Kidney (tissue), 14 donors: Measurements from ENCODE around the gene PTPRO. TPM values are rescaled to one million over a fixed set of nuclear protein-coding genes. Genes with fewer than 3 reads are reported as not detected.
A peak's percentile ranks its signal among the peaks of the same experiment; 100 is the strongest.

Experiments used
- DNase-seq, 5 donors: peaks; one replicate each; pipeline ENCODE4 v3.0.0-alpha.2; 2013 to 2020
- FAIRE-seq: peaks from 2 replicates; lab custom pipeline; 2012; peaks lifted over from hg19 to GRCh38; lab: Jason Lieb, UNC
- H3K27ac ChIP-seq, 2 donors: one replicate each; pipeline ENCODE4 v1.7.0; 2013; ENCODE audit warnings: low read depth in 2 of 2, low read length in 2 of 2, inconsistent platforms in 1 of 2
- H3K27me3 ChIP-seq: one replicate; pipeline ENCODE4 v1.7.1; 2013; ENCODE audit warnings: low read length, inconsistent platforms; ENCODE audit not compliant: control insufficient read depth, insufficient read depth
- H3K36me3 ChIP-seq, 3 donors: one replicate each; pipeline versions ENCODE4 v1.7.0 to v1.7.1; 2013; ENCODE audit warnings: low read length in 3 of 3, control low read depth in 1 of 3, inconsistent platforms in 1 of 3; ENCODE audit not compliant: insufficient read depth in 3 of 3, control insufficient read depth in 2 of 3
- H3K4me1 ChIP-seq, 3 donors: one replicate each; pipeline versions ENCODE4 v1.7.0 to v1.7.1; 2013; ENCODE audit warnings: low read length in 3 of 3, inconsistent platforms in 1 of 3, low read depth in 1 of 3; ENCODE audit not compliant: control insufficient read depth in 2 of 3, insufficient read depth in 2 of 3
- H3K4me3 ChIP-seq, 3 donors: one replicate each; pipeline versions ENCODE4 v1.7.0 to v1.8.1; 2013; ENCODE audit warnings: low read length in 3 of 3, control low read depth in 1 of 3, inconsistent platforms in 1 of 3
- H3K9ac ChIP-seq, 3 donors: one replicate each; pipeline versions ENCODE4 v1.7.0 to v1.7.1; 2013; ENCODE audit warnings: low read length in 3 of 3, control low read depth in 1 of 3, inconsistent platforms in 1 of 3
- H3K9me3 ChIP-seq, 3 donors: one replicate each; pipeline versions ENCODE4 v1.7.0 to v1.7.1; 2013; ENCODE audit warnings: low read length in 3 of 3, control low read depth in 1 of 3, inconsistent platforms in 1 of 3; ENCODE audit not compliant: control insufficient read depth in 2 of 3, insufficient read depth in 1 of 3
- intact Hi-C: fragments of 100-400 bp; cut with DNase I; formaldehyde crosslinking; loops from one replicate; pipeline ENCODE4 v1.11.1; 2022
- polyA plus RNA-seq: library from polyadenylated mRNA; stranded (reverse); fragments of 350-450 nt; fragmentation: Illumina TruSeq; extraction: RNeasy Lipid Tissue Mini Kit (QIAGEN cat#74804); gene quantifications from one replicate; pipeline ENCODE4 v1.2.3, GENCODE V29; 2014; ENCODE audit warnings: low read depth, low replicate concordance; ENCODE audit not compliant: insufficient read depth
- total RNA-seq: library from RNA; stranded (reverse); fragmentation: NEBNext Ultra II Directional; extraction: Animal tissue kit (Norgen Biotek cat#: 25700); gene quantifications from one replicate; pipeline ENCODE4 v1.2.1, GENCODE V29; 2021
- TF ChIP-seq, protein P1 (sequence below): IDR thresholded peaks from 3 replicates; pipeline ENCODE4 v1.5.1; 2012; ENCODE audit warnings: mild to moderate bottlenecking, moderate library complexity, borderline replicate concordance; ENCODE audit not compliant: insufficient read depth; ENCODE audit errors: extremely low read depth
- donor health status: control.
- donor health status: control.
- donor health status: control.
- donor health status: control.
- donor health status: control.
- donor health status: DM: yes; HTN: yes; CAD: no.
- donor health status: Normal renal cell carcinoma (clear cell type).

PTPRO gene
- total and polyA plus RNA-seq, 2 donors from 2014 or later, result 4.6 to 44.0 TPM

DNA sequence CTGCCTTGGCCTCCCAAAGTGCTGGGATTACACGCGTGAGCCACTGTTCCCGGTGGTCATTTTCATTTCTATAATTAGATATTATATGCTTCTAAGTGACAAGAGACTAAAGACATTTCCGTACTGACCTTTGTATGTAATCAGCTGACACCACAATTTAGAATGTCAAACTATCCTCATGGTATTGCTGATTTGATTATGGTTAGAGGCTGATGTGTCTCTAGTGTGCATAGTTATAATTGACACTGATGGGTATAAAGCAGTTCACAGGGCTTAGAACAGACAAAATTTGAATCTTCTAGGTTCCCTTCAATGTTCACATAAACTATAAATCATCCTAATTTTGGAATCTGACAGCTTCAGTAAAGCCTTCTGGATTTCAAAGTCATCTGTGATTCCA, 192.7 kb downstream of the PTPRO start:
- H3K9ac ChIP-seq, result no peak overlapping the region
- H3K4me1 ChIP-seq, result no peaks in the 10 kb centered on the region
- TF ChIP-seq, protein P1, sequence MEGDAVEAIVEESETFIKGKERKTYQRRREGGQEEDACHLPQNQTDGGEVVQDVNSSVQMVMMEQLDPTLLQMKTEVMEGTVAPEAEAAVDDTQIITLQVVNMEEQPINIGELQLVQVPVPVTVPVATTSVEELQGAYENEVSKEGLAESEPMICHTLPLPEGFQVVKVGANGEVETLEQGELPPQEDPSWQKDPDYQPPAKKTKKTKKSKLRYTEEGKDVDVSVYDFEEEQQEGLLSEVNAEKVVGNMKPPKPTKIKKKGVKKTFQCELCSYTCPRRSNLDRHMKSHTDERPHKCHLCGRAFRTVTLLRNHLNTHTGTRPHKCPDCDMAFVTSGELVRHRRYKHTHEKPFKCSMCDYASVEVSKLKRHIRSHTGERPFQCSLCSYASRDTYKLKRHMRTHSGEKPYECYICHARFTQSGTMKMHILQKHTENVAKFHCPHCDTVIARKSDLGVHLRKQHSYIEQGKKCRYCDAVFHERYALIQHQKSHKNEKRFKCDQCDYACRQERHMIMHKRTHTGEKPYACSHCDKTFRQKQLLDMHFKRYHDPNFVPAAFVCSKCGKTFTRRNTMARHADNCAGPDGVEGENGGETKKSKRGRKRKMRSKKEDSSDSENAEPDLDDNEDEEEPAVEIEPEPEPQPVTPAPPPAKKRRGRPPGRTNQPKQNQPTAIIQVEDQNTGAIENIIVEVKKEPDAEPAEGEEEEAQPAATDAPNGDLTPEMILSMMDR, result no peak
- H3K27ac ChIP-seq, result no peak overlapping the region
- FAIRE-seq, result no peak
- intact Hi-C loops, result no loop called here
- DNase-seq, result no peak
- H3K4me3 ChIP-seq, result no peak overlapping the region
- no peaks in the 10 kb centered on the region for H3K27me3 ChIP-seq
- no peaks in the 10 kb centered on the region for H3K9me3 ChIP-seq
- H3K36me3 ChIP-seq, result no peaks in the 10 kb centered on the region

DNA sequence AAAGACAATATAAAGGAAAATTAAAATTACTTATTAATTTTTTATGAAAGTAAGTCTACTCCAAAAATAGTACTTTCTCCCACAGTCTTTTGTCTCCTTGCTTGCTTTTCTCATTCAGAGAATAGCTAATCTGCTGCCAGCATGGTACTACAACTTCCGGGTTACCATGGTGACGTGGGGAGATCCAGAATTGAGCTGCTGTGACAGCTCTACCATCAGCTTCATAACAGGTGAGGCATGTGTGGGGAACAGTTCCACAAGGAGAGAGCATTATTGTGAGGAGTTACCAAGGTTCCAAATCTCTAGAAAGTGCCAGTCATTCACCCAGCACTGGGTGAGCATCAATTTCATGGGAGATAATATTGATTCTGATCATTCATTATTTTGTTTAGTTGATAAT, 197.8 kb downstream of the PTPRO start:
- Histone ChIP-seq H3K9me3 (no peaks in the 10 kb centered on the region), H3K27me3 (no peaks in the 10 kb centered on the region), H3K36me3 (no peaks in the 10 kb centered on the region), H3K9ac (no peak overlapping the region), H3K27ac (no peak overlapping the region), H3K4me1 (no peaks in the 10 kb centered on the region), H3K4me3 (no peak overlapping the region)
- intact Hi-C loops, result no loop called here
- FAIRE-seq (no peak), DNase-seq (no peak)
- TF ChIP-seq, protein P1, result no peak

DNA sequence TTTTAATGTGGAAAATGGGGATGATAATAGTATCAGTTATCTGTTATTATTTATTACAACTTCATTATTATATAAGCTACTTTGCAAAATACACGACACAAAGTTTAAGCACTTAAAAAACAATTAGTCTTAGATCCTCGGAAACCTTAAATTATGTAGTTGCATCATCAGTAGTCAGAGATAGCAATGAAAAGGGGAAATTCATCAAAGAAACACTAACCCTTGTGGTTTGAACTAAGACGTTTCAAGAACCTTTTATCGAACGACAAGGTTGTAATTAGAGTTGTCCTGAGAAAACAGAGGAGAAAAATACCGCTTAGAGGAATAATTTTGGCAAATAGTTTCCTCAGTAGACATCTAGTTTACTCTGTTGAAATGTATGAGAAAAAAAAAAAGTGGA, 198.5 kb downstream of the PTPRO start:
- Histone ChIP-seq H3K4me3 (no peak overlapping the region), H3K27ac (no peak overlapping the region), H3K4me1 (no peaks in the 10 kb centered on the region), H3K9ac (no peak overlapping the region), H3K36me3 (no peaks in the 10 kb centered on the region), H3K27me3 (no peaks in the 10 kb centered on the region), H3K9me3 (no peaks in the 10 kb centered on the region)
- no peak for DNase-seq
- no peak for FAIRE-seq
- TF ChIP-seq, protein P1, result no peak
- intact Hi-C loops, result no loop called here

DNA sequence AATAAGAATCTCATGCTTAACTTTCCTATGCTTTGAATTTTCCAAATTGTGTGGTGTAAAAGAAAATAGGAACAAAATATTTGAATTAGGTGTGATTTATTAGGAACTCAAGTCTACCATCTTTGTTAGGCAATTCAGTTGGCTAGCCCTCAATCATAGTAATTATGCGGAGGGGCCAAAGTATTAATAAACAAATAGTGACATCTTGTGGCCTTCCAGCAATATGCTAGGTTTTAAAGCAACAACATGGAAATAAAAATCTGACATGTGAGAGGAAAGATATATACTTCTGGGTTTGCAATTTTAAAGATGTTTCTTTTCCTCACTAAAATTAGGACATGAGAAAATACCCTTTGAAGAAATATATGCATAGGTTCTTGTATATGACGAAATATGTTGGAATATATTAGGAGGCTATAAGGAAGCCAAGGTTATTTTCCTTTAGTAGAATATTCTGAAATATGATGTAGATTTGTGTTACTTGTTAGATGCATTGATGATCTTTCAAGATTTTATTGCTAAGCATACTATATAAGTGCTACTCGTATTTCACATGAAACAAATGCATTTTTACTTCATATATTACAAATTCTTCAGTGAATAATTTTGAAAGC, 200.4 kb downstream of the PTPRO start:
- Histone ChIP-seq H3K9ac (no peak overlapping the region), H3K27ac (no peak overlapping the region), H3K4me3 (no peak overlapping the region), H3K36me3 (no peaks in the 10 kb centered on the region), H3K27me3 (no peaks in the 10 kb centered on the region), H3K9me3 (no peaks in the 10 kb centered on the region), H3K4me1 (no peaks in the 10 kb centered on the region)
- intact Hi-C loops, result no loop called here
- DNase-seq (peak in 2 of 5 donors; percentile 70 to 77), FAIRE-seq (peak; percentile 97)
- TF ChIP-seq, protein P1, result peak; percentile 60
